IMR-90 (cell line): Measurements from ENCODE around the gene ABTB2. TPM values are rescaled to one million over a fixed set of nuclear protein-coding genes. Genes with fewer than 3 reads are reported as not detected.

Source experiments
- ATAC-seq: fragments of 200-7000 bp; cut with Tn5 transposase; 2 replicates; pipeline ENCODE4 v1.9.1; 2020; ENCODE audit warnings: low read depth, mild to moderate bottlenecking, moderate library complexity
- BruUV-seq: library from RNA; stranded (reverse); fragments of 400-500 nt; replicated peaks from 2 replicates; lab custom pipeline; 2021; lab: Mats Ljungman, UMichigan
- CTCF ChIA-PET: fragments of 300-600 bp; formaldehyde crosslinking; extraction: SDS; loops from one replicate; lab custom pipeline; 2021; ENCODE audit warnings: antibody characterized with exemption; lab: Yijun Ruan, JAX
- POLR2A ChIA-PET: fragments of 300-600 bp; sonication (Branson Sonifier 250); formaldehyde crosslinking; loops from one replicate; lab custom pipeline; 2022; ENCODE audit warnings: antibody characterized with exemption; ENCODE audit not compliant: unreplicated experiment; lab: Charles Lee
- DNase-seq: peaks from one replicate; pipeline ENCODE4 v3.0.0; 2013
- H2AFZ ChIP-seq: replicated peaks from 2 replicates; pipeline ENCODE3; 2013; ENCODE audit warnings: low read length, mild to moderate bottlenecking; ENCODE audit not compliant: poor library complexity
- H2AK5ac ChIP-seq: 2 replicates; pipeline ENCODE4 v1.6.1; 2013; ENCODE audit warnings: low read depth, low read length, inconsistent platforms
- H2AK9ac ChIP-seq: replicated peaks from 2 replicates; pipeline ENCODE3; 2013; ENCODE audit warnings: mild to moderate bottlenecking, low read depth, low read length, moderate library complexity; ENCODE audit not compliant: poor library complexity
- H2BK120ac ChIP-seq: 2 replicates; pipeline ENCODE4 v1.6.1; 2013; ENCODE audit warnings: low read depth, low read length, inconsistent platforms
- H2BK15ac ChIP-seq: 3 replicates; pipeline ENCODE4 v1.6.1; 2013; ENCODE audit warnings: low read depth, low read length, inconsistent platforms
- H2BK20ac ChIP-seq: 2 replicates; pipeline ENCODE4 v1.6.1; 2013; ENCODE audit warnings: low read depth, mild to moderate bottlenecking, inconsistent platforms, low read length, moderate library complexity
- H2BK5ac ChIP-seq: 2 replicates; pipeline ENCODE4 v1.6.1; 2013; ENCODE audit warnings: mild to moderate bottlenecking, low read depth, low read length, inconsistent platforms; ENCODE audit not compliant: poor library complexity, severe bottlenecking
- H3K14ac ChIP-seq: replicated peaks from 2 replicates; pipeline ENCODE4 v1.6.1; 2013; ENCODE audit warnings: low read depth, low read length, inconsistent platforms
- H3K18ac ChIP-seq: 2 replicates; pipeline ENCODE4 v1.6.1; 2013; ENCODE audit warnings: low read depth, low read length, control low read depth
- H3K23ac ChIP-seq: 2 replicates; pipeline ENCODE4 v1.6.1; 2013; ENCODE audit warnings: low read depth, low read length, inconsistent platforms
- H3K27ac ChIP-seq: 2 replicates; pipeline ENCODE4 v1.5.1; 2013; ENCODE audit warnings: mild to moderate bottlenecking, control low read depth, low read length; ENCODE audit not compliant: insufficient read depth
- H3K27me3 ChIP-seq: 2 replicates; pipeline ENCODE4 v1.6.1; 2013; ENCODE audit warnings: low read length; ENCODE audit not compliant: control insufficient read depth, insufficient read depth
- H3K36me3 ChIP-seq: 2 replicates; pipeline ENCODE4 v1.6.1; 2013; ENCODE audit warnings: low read length, mixed read lengths; ENCODE audit not compliant: control insufficient read depth, insufficient read depth
- H3K4ac ChIP-seq: 2 replicates; pipeline ENCODE4 v1.6.1; 2013; ENCODE audit warnings: low read depth, low read length, inconsistent platforms
- H3K4me1 ChIP-seq: 2 replicates; pipeline ENCODE4 v1.6.1; 2013; ENCODE audit warnings: low read length, mixed read lengths; ENCODE audit not compliant: control insufficient read depth, insufficient read depth
- H3K4me2 ChIP-seq: 2 replicates; pipeline ENCODE4 v1.6.1; 2013; ENCODE audit warnings: low read depth, mild to moderate bottlenecking, control low read depth, low read length, moderate library complexity
- H3K4me3 ChIP-seq: 2 replicates; pipeline ENCODE4 v1.5.1; 2013; ENCODE audit warnings: low read depth, mild to moderate bottlenecking, control low read depth, low read length, moderate library complexity; ENCODE audit not compliant: insufficient read depth
- H3K56ac ChIP-seq: 2 replicates; pipeline ENCODE4 v1.6.1; 2013; ENCODE audit warnings: low read length, inconsistent platforms; ENCODE audit not compliant: insufficient read depth; ENCODE audit errors: extremely low read depth
- H3K79me1 ChIP-seq, 2 experiments: 2 replicates each; pipeline ENCODE4 v1.6.1; 2013; ENCODE audit warnings: low read length in 2 of 2, inconsistent platforms in 1 of 2, low read depth in 1 of 2
- H3K9ac ChIP-seq: 2 replicates; pipeline ENCODE4 v1.6.1; 2013; ENCODE audit warnings: low read depth, low read length, control low read depth
- H3K9me1 ChIP-seq: 2 replicates; pipeline ENCODE4 v1.6.1; 2013; ENCODE audit warnings: low read length, inconsistent platforms; ENCODE audit not compliant: insufficient read depth
- H3K9me3 ChIP-seq: 2 replicates; pipeline ENCODE4 v1.6.1; 2013; ENCODE audit warnings: low read length; ENCODE audit not compliant: control insufficient read depth, insufficient read depth
- H4K20me1 ChIP-seq: 2 replicates; pipeline ENCODE4 v1.6.1; 2013; ENCODE audit warnings: low read length, inconsistent platforms; ENCODE audit not compliant: insufficient read depth
- H4K5ac ChIP-seq: 2 replicates; pipeline ENCODE4 v1.6.1; 2013; ENCODE audit warnings: mild to moderate bottlenecking, low read depth, low read length, control low read depth
- H4K8ac ChIP-seq, 2 experiments: 2 replicates each; pipeline ENCODE4 v1.6.1; 2013; ENCODE audit warnings: low read depth in 2 of 2, low read length in 2 of 2, control low read depth in 1 of 2, inconsistent platforms in 1 of 2
- H4K91ac ChIP-seq: 2 replicates; pipeline ENCODE4 v1.6.1; 2013; ENCODE audit warnings: low read depth, low read length, inconsistent platforms; ENCODE audit not compliant: insufficient read depth
- CEBPB ChIP-seq: IDR thresholded peaks from 2 replicates; pipeline ENCODE4 v1.6.1; 2012; ENCODE audit warnings: low read depth, low read length, improper control_type of control experiment
- CHD1 ChIP-seq: IDR thresholded peaks from 2 replicates; pipeline ENCODE4 v1.6.1; 2012; ENCODE audit warnings: low read depth, low read length, improper control_type of control experiment
- ELK1 ChIP-seq: fragments of 150-350 bp; IDR thresholded peaks from 2 replicates; pipeline ENCODE4 v1.6.1; 2016; ENCODE audit warnings: low read depth, mild to moderate bottlenecking, low read length, moderate library complexity, borderline replicate concordance
- FOS ChIP-seq: fragments of 150-350 bp; IDR thresholded peaks from 2 replicates; pipeline ENCODE4 v1.6.1; 2016; ENCODE audit warnings: low read depth, low read length
- NFE2L2 ChIP-seq: fragments of 150-350 bp; IDR thresholded peaks from 2 replicates; pipeline ENCODE4 v1.6.1; 2016; ENCODE audit warnings: low read depth, mild to moderate bottlenecking, low read length
- POLR2A ChIP-seq: IDR thresholded peaks from 2 replicates; pipeline ENCODE4 v1.6.1; 2012; ENCODE audit warnings: mild to moderate bottlenecking, low read depth, low read length
- RFX5 ChIP-seq: IDR thresholded peaks from 2 replicates; pipeline ENCODE4 v1.8.0; 2012; ENCODE audit warnings: low read depth, mild to moderate bottlenecking, low read length, moderate library complexity
- SMC3 ChIP-seq: fragments of 150-350 bp; IDR thresholded peaks from 2 replicates; pipeline ENCODE4 v1.6.1; 2016; ENCODE audit warnings: low read depth, mild to moderate bottlenecking, antibody characterized with exemption, low read length, moderate library complexity
- WGBS, 2 experiments: methylation state at CpG; one replicate each; pipeline versions ENCODE4 v1.1.5 to v1.1.7; 2013; ENCODE audit warnings: missing lambda C conversion rate in 2 of 2; ENCODE audit not compliant: insufficient read length in 1 of 2; ENCODE audit errors: extremely low coverage in 2 of 2; 5-methylcytosine and 5-hydroxymethylcytosine counted together
- dilution Hi-C: fragments of 300-500 bp; cut with HindIII; formaldehyde crosslinking; loops from one replicate; pipeline ENCODE4 v1.14.3; 2018; ENCODE audit warnings: low sequenced_read_pairs; ENCODE audit not compliant: unreplicated experiment
- in situ Hi-C: fragments of 300-500 bp; cut with MboI; formaldehyde crosslinking; loops from 3 replicates; pipeline ENCODE4 v1.14.3; 2019; ENCODE audit warnings: low sequenced_read_pairs, inconsistent platforms, mixed read lengths
- intact Hi-C: fragments of 100-400 bp; cut with micrococcal nuclease; formaldehyde crosslinking; loops from 2 replicates; pipeline ENCODE4 v1.10.0; 2022
- polyA plus RNA-seq, 3 experiments: library from polyadenylated mRNA; depleted of rRNA; stranded (reverse); fragments of >200 nt; gene quantifications; 2 replicates each; pipeline ENCODE4 v1.2.3, GENCODE V29; 2012; ENCODE audit warnings: low replicate concordance in 1 of 3
- total RNA-seq: library from RNA; depleted of rRNA; stranded (reverse); fragments of >200 nt; gene quantifications from 2 replicates; pipeline ENCODE4 v1.2.3, GENCODE V29; 2012
- TF ChIP-seq, protein P1 (sequence below): fragments of 150-350 bp; IDR thresholded peaks from 2 replicates; pipeline ENCODE4 v1.6.1; 2017; ENCODE audit warnings: mild to moderate bottlenecking, antibody characterized with exemption, low read length, low read depth

ABTB2 gene
- total and polyA plus RNA-seq, 2 of the 4 experiments (the other 2 are of a cell fraction) = 0.18 to 2.0 TPM

- WGBS, 2 experiments = 90% methylated on average over 9 of the region's 18 CpGs; no CpG with 5 or more reads in 1 of the 2 experiments
- H3K14ac ChIP-seq = no peak overlapping the region
- no peak overlapping the region for H3K23ac ChIP-seq
- H2BK120ac ChIP-seq = no peak overlapping the region
- no peak overlapping the region for H4K8ac ChIP-seq
- dilution Hi-C loops (no loop called here), in situ Hi-C loops (no loop called here), intact Hi-C loops (no loop called here)
- H2BK20ac ChIP-seq = no peak overlapping the region
- ChIA-PET POLR2A (no interaction called here), CTCF (no interaction called here)
- no peak overlapping the region for H3K4ac ChIP-seq
- no peaks in the 10 kb centered on the region for H3K9me3 ChIP-seq
- H3K27me3 ChIP-seq = no peaks in the 10 kb centered on the region
- H3K18ac ChIP-seq = no peak overlapping the region
- H3K4me2 ChIP-seq = no peak overlapping the region
- BruUV-seq = no TSS peak
- DNase-seq (no peak), ATAC-seq (no peak)
- no peak overlapping the region for H2BK15ac ChIP-seq
- H3K4me3 ChIP-seq = no peak overlapping the region
- H3K9me1 ChIP-seq = no peaks in the 10 kb centered on the region
- 0 out of 2 replicates have a peak, but pooled peaks cover 2% of the 10 kb centered on the region for H3K36me3 ChIP-seq
- H3K27ac ChIP-seq = no peak overlapping the region
- no peak overlapping the region for H3K9ac ChIP-seq
- H4K20me1 ChIP-seq = no peaks in the 10 kb centered on the region; the same call in none of the 2 replicates
- no peaks in the 10 kb centered on the region for H3K4me1 ChIP-seq
- no peak overlapping the region for H4K5ac ChIP-seq
- TF ChIP-seq ELK1 (no peak), RFX5 (no peak), POLR2A (no peak), CEBPB (no peak), CHD1 (no peak), SMC3 (no peak), FOS (no peak), NFE2L2 (no peak)
- TF ChIP-seq, protein P1, sequence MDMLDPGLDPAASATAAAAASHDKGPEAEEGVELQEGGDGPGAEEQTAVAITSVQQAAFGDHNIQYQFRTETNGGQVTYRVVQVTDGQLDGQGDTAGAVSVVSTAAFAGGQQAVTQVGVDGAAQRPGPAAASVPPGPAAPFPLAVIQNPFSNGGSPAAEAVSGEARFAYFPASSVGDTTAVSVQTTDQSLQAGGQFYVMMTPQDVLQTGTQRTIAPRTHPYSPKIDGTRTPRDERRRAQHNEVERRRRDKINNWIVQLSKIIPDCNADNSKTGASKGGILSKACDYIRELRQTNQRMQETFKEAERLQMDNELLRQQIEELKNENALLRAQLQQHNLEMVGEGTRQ = no peak
- no peak overlapping the region for H2AFZ ChIP-seq
- H4K91ac ChIP-seq = no peak overlapping the region
- H2AK9ac ChIP-seq = no peak overlapping the region
- H3K79me1 ChIP-seq = no peaks in the 10 kb centered on the region
- H2BK5ac ChIP-seq = no peak overlapping the region
- H2AK5ac ChIP-seq = no peak overlapping the region
- no peak overlapping the region for H3K56ac ChIP-seq
Measured at GRCh38 chr11:34160791-34161190, 197.0 kb downstream of the ABTB2 start.
